Activated gamma-delta T cell treated with anti-CD3 and anti-CD28 coated beads, Interleukin-2, amount 50 U/mL, for 16 hours (primary cell): ENCODE data around the gene DDAH2.
"Not testable (repeated sequence)": the region's sequence is repeated elsewhere in the genome, so short reads cannot be mapped to it uniquely, and the experiment has no call there.

Source experiments
- DNase-seq: peaks from one replicate; pipeline ENCODE4 v3.0.0-alpha.2; 2020; ENCODE audit warnings: low read depth

DDAH2 gene

GRCh38 chr6:31713465-31713864, 15.6 kb downstream of the DDAH2 start:
- DNase-seq, result no peak

GRCh38 chr6:31712296-31712695, 16.8 kb downstream of the DDAH2 start:
- DNase-seq, result no peak

- DNase-seq, result no peak
Observed at GRCh38 chr6:31711233-31711632, 17.9 kb downstream of the DDAH2 start.

- DNase-seq, result no peak
Observed at GRCh38 chr6:31710523-31711219, 18.4 kb downstream of the DDAH2 start.

- not testable (repeated sequence) for DNase-seq
Observed at GRCh38 chr6:31709157-31709556, 19.9 kb downstream of the DDAH2 start.

- no peak for DNase-seq
Observed at GRCh38 chr6:31708224-31708623, 20.9 kb downstream of the DDAH2 start.

GRCh38 chr6:31707701-31708100, 21.4 kb downstream of the DDAH2 start:
- no peak for DNase-seq

- no peak for DNase-seq
Observed at GRCh38 chr6:31706599-31706998, 22.5 kb downstream of the DDAH2 start, which contains the start of gene LY6G6F. LY6G6F (plus strand) TSS chr6:31706866; CDS start chr6:31706907, 41 bp downstream.

- no peak for DNase-seq
Observed at GRCh38 chr6:31705931-31706330, 23.2 kb downstream of the DDAH2 start.

- DNase-seq, result peak; percentile 95
Observed at GRCh38 chr6:31702819-31703716, 26.0 kb downstream of the DDAH2 start, which contains the start of gene ABHD16A. ABHD16A (minus strand) TSS chr6:31703324; CDS start chr6:31703281, 43 bp downstream.

- no peak for DNase-seq
Observed at GRCh38 chr6:31702405-31702818, 26.7 kb downstream of the DDAH2 start.

- DNase-seq, result no peak
Observed at GRCh38 chr6:31701666-31702404, 27.3 kb downstream of the DDAH2 start.

- no peak for DNase-seq
Observed at GRCh38 chr6:31700740-31701401, 28.2 kb downstream of the DDAH2 start.

GRCh38 chr6:31697555-31697954, 31.5 kb downstream of the DDAH2 start:
- DNase-seq, result no peak

- DNase-seq, result no peak
Observed at GRCh38 chr6:31693535-31693934, 35.6 kb downstream of the DDAH2 start.

- DNase-seq, result no peak
Observed at GRCh38 chr6:31692886-31693285, 36.2 kb downstream of the DDAH2 start.

GRCh38 chr6:31692353-31692752, 36.7 kb downstream of the DDAH2 start:
- no peak for DNase-seq

GRCh38 chr6:31691564-31692108, 37.5 kb downstream of the DDAH2 start:
- no peak for DNase-seq

GRCh38 chr6:31691078-31691463, 38.0 kb downstream of the DDAH2 start:
- no peak for DNase-seq

GRCh38 chr6:31690231-31691077, 38.6 kb downstream of the DDAH2 start:
- DNase-seq, result no peak
